HepG2 (cell line): Measurements from ENCODE around the gene ZNHIT1. TPM values are rescaled to one million over a fixed set of nuclear protein-coding genes. Genes with fewer than 3 reads are reported as not detected.
A peak's percentile ranks its signal among the peaks of the same experiment; 100 is the strongest.

ENCODE experiments used
- ASH2L ChIP-seq: fragments of 300-600, 200-600 bp; sonication (generic); IDR thresholded peaks from 2 replicates; pipeline ENCODE4 v1.7.0; 2017; ENCODE audit warnings: low read depth, mild to moderate bottlenecking, moderate library complexity, mixed read lengths, low read length; ENCODE audit not compliant: insufficient read length
- ATM ChIP-seq: fragments of 450-650 bp; IDR thresholded peaks from 2 replicates; pipeline ENCODE4 v1.7.1; 2017; ENCODE audit warnings: mild to moderate bottlenecking, borderline replicate concordance
- BATF2 ChIP-seq: sonication (generic); formaldehyde crosslinking; IDR thresholded peaks from 2 replicates; pipeline ENCODE4 v1.8.0; 2022; ENCODE audit warnings: mild to moderate bottlenecking, missing genetic modification reagents, moderate library complexity
- CAMTA2 ChIP-seq: sonication (generic); formaldehyde crosslinking; IDR thresholded peaks from 2 replicates; pipeline ENCODE4 v1.4.0; 2020; ENCODE audit warnings: mild to moderate bottlenecking, missing genetic modification reagents, borderline replicate concordance
- GATAD2A ChIP-seq: IDR thresholded peaks from 2 replicates; pipeline ENCODE4 v1.6.1; 2016
- HNF4A ChIP-seq: sonication (generic); formaldehyde crosslinking; IDR thresholded peaks from 2 replicates; pipeline ENCODE4 v1.4.0; 2020; ENCODE audit warnings: missing genetic modification reagents
- MED1 ChIP-seq: sonication (generic); formaldehyde crosslinking; IDR thresholded peaks from 2 replicates; pipeline ENCODE4 v1.4.0; 2020; ENCODE audit warnings: missing genetic modification reagents
- PATZ1 ChIP-seq: sonication (generic); formaldehyde crosslinking; IDR thresholded peaks from 2 replicates; pipeline ENCODE4 v1.4.0; 2020; ENCODE audit warnings: missing genetic modification reagents
- PAXIP1 ChIP-seq: sonication (generic); formaldehyde crosslinking; conservative IDR thresholded peaks from 2 replicates; pipeline ENCODE4 v1.4.0; 2020; ENCODE audit warnings: mild to moderate bottlenecking, missing genetic modification reagents, moderate library complexity
- POLR2A ChIP-seq, 2 experiments: IDR thresholded peaks; 2 replicates each; pipeline ENCODE4 v1.6.1; 2011; ENCODE audit warnings: low read depth in 2 of 2, low read length in 2 of 2, mild to moderate bottlenecking in 1 of 2, moderate library complexity in 1 of 2; ENCODE audit not compliant: insufficient read depth in 1 of 2
- RXRB ChIP-seq: IDR thresholded peaks from 2 replicates; pipeline ENCODE4 v1.6.1; 2016; ENCODE audit warnings: borderline replicate concordance, missing genetic modification reagents, missing compliant biosample characterization
- TFDP2 ChIP-seq: sonication (generic); formaldehyde crosslinking; IDR thresholded peaks from 2 replicates; pipeline ENCODE4 v1.4.0; 2020; ENCODE audit warnings: missing genetic modification reagents
- YY1 ChIP-seq: IDR thresholded peaks from 2 replicates; pipeline ENCODE4 v1.6.1; 2011; ENCODE audit warnings: low read length, low read depth, moderate library complexity, mild to moderate bottlenecking; ENCODE audit not compliant: insufficient read depth, insufficient replicate concordance
- ZC3H13 ChIP-seq: sonication (generic); formaldehyde crosslinking; IDR thresholded peaks from 2 replicates; pipeline ENCODE4 v1.8.1; 2023; ENCODE audit warnings: mild to moderate bottlenecking, missing genetic modification reagents, moderate library complexity
- ZFP90 ChIP-seq: sonication (generic); formaldehyde crosslinking; IDR thresholded peaks from 2 replicates; pipeline ENCODE4 v1.8.0; 2022; ENCODE audit warnings: missing genetic modification reagents, mild to moderate bottlenecking, inconsistent platforms, borderline replicate concordance
- ZNF281 ChIP-seq: sonication (generic); formaldehyde crosslinking; IDR thresholded peaks from 2 replicates; pipeline ENCODE4 v1.4.0; 2020; ENCODE audit warnings: missing genetic modification reagents, borderline replicate concordance
- ZNF30 ChIP-seq: sonication (generic); formaldehyde crosslinking; IDR thresholded peaks from 2 replicates; pipeline ENCODE4 v1.5.0; 2020; ENCODE audit warnings: mild to moderate bottlenecking, missing genetic modification reagents
- ZNF674 ChIP-seq: sonication (generic); formaldehyde crosslinking; IDR thresholded peaks from 2 replicates; pipeline ENCODE4 v1.5.0; 2020; ENCODE audit warnings: low read depth, mild to moderate bottlenecking, missing genetic modification reagents
- polyA plus RNA-seq, 8 experiments: library from polyadenylated mRNA; depleted of rRNA in 3 of 8; stranded (reverse) in 7 of 8; unstranded in 1 of 8; fragments of >200 nt; fragmentation: Illumina TruSeq in 4 of 8; extraction: Trizol in 4 of 8; gene quantifications; 2 replicates each; pipeline versions ENCODE4 v1.2.1 to v1.2.3, GENCODE V29; 2011 to 2016; ENCODE audit warnings: low read depth in 4 of 8, missing spikeins in 1 of 8, mixed read lengths in 1 of 8; ENCODE audit not compliant: insufficient read depth in 1 of 8
- total RNA-seq, 5 experiments: library from RNA; depleted of rRNA; stranded (reverse); fragments of >200 nt; fragmentation: Illumina TruSeq; extraction: Trizol; gene quantifications; 2 replicates each; pipeline ENCODE4 v1.2.3, GENCODE V29; 2016; ENCODE audit warnings: low read depth in 1 of 5

Gene ZNHIT1
- total and polyA plus RNA-seq, 2 of the 13 experiments (the other 11 are each of a cell fraction or from before 2014, with no cell fraction given) = 32.5 to 64.5 TPM

GRCh38 chr7:101237206-101238067, 19.5 kb downstream of the ZNHIT1 start, which contains the start of gene CLDN15 (continued):
- TF ChIP-seq PAXIP1 (CRISPR knock-in tag) (peak; percentile 75), GATAD2A (CRISPR knock-in tag) (0 out of 2 replicates have a peak, but pooled peaks have one; percentile 14), BATF2 (CRISPR knock-in tag) (peak; percentile 71; the same call in 1 of the 2 replicates), MED1 (CRISPR knock-in tag) (peak; percentile 52; the same call in 1 of the 2 replicates), ZNF30 (CRISPR knock-in tag) (no peak), ATM (no peak), ZFP90 (CRISPR knock-in tag) (0 out of 2 replicates have a peak, but pooled peaks have one; percentile 48), POLR2A (IDR thresholded peaks at IDR 0.05; ENCODE audit: insufficient read depth in 1 of 2, low read depth in 2 of 2, low read length in 2 of 2) (peak in 1 of 2 experiments; percentile 56; a peak in 1 of 4 replicates), ZC3H13 (CRISPR knock-in tag) (0 out of 2 replicates have a peak, but pooled peaks have one; percentile 67), ASH2L (peak; percentile 46), PATZ1 (CRISPR knock-in tag) (peak; percentile 96), ZNF674 (CRISPR knock-in tag) (no peak), CAMTA2 (CRISPR knock-in tag) (no peak), YY1 (peak; percentile 28), TFDP2 (CRISPR knock-in tag) (peak; percentile 43; the same call in 1 of the 2 replicates), HNF4A (CRISPR knock-in tag) (peak; percentile 74), RXRB (peak; percentile 29; the same call in 1 of the 2 replicates), ZNF281 (CRISPR knock-in tag) (peak; percentile 86)
